Measurements from ENCODE around the gene CUEDC1. TPM values are rescaled to one million over a fixed set of nuclear protein-coding genes. Genes with fewer than 3 reads are reported as not detected.
"Not testable (repeated sequence)": the region's sequence is repeated elsewhere in the genome, so short reads cannot be mapped to it uniquely, and the experiment has no call there.

CUEDC1 gene
- total RNA-seq, 4 donors from 2014 or later = 7.5 to 14.3 (median 12.7) TPM

DNA sequence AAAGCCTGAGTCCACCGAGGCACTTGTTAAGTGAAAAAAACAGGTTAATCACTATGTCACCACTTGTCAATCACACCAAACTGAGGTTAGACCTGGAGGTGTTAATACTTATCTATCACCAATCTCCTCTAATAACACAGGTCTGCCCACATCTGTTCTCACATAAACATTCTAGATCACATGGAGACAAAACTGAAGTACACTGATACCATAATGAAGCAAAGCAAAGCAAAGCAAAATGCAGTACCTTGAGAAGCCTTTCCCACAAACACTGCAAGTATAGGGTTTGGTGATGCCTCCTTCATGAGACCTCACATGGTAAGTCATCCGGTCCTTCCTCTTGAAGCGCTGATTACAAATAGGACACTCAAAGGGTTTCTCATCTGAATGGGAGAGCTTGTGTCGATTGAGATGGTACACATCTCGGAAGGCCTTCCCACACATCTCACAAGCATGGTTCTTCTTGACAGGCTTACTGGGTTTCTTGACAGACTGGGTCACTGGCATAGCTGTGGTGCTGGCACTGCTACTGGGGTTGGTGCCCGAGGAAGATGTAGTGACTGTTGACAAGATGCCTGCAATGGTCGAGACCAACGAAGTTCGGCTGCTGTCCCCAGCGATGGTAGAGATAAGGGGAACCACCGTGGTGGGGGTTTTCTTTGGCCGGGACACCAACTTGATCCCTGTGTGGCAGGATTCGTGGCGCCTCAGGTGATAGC lies 27.4 kb upstream of the CUEDC1 start:
- intact Hi-C loops (cut with DNase I; ENCODE audit: low total_unique reads) = no loop called here
- peak in 1 of 2 donors; percentile 74 for DNase-seq (ENCODE audit: low spot score in 2 of 2)
- no peak overlapping the region for H3K4me3 ChIP-seq (ENCODE audit: low read depth, poor library complexity, severe bottlenecking)
- WGBS, 2 donors = 78 to 79% methylated on average over 14 of the region's 14 CpGs
- TF ChIP-seq, protein P1, sequence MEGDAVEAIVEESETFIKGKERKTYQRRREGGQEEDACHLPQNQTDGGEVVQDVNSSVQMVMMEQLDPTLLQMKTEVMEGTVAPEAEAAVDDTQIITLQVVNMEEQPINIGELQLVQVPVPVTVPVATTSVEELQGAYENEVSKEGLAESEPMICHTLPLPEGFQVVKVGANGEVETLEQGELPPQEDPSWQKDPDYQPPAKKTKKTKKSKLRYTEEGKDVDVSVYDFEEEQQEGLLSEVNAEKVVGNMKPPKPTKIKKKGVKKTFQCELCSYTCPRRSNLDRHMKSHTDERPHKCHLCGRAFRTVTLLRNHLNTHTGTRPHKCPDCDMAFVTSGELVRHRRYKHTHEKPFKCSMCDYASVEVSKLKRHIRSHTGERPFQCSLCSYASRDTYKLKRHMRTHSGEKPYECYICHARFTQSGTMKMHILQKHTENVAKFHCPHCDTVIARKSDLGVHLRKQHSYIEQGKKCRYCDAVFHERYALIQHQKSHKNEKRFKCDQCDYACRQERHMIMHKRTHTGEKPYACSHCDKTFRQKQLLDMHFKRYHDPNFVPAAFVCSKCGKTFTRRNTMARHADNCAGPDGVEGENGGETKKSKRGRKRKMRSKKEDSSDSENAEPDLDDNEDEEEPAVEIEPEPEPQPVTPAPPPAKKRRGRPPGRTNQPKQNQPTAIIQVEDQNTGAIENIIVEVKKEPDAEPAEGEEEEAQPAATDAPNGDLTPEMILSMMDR (IDR thresholded peaks at IDR 0.05) = no peak
- TF ChIP-seq POLR2A (IDR thresholded peaks at IDR 0.05) = no peak

DNA sequence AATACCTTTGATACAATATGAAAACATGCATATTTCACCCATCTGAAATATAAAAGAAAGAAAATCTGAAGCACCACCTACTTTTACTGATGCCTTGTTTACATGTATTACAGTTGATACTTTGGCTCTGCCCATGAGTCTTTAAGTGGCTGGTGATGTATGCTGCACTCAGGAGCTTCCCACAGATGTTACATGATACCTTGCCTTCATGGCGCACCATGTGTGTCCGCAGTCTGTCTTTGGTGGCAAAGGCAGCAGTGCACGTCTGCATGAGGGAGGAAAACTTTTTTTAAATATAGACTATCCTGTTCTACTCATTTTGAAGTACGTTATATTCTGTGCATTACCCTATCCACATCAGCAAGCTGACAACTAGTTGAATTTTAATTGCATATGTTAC lies 25.3 kb upstream of the CUEDC1 start:
- intact Hi-C loops (cut with DNase I; ENCODE audit: low total_unique reads) = no loop called here
- no peak overlapping the region for H3K4me3 ChIP-seq (ENCODE audit: low read depth, poor library complexity, severe bottlenecking)
- peak in 1 of 2 donors; percentile 39 for DNase-seq (ENCODE audit: low spot score in 2 of 2)
- whole genome bisulfite sequencing, 2 donors = 84 to 88% methylated on average over 4 of the region's 4 CpGs
- no peak for TF ChIP-seq POLR2A (IDR thresholded peaks at IDR 0.05)
- TF ChIP-seq, protein P1 (IDR thresholded peaks at IDR 0.05) = no peak

DNA sequence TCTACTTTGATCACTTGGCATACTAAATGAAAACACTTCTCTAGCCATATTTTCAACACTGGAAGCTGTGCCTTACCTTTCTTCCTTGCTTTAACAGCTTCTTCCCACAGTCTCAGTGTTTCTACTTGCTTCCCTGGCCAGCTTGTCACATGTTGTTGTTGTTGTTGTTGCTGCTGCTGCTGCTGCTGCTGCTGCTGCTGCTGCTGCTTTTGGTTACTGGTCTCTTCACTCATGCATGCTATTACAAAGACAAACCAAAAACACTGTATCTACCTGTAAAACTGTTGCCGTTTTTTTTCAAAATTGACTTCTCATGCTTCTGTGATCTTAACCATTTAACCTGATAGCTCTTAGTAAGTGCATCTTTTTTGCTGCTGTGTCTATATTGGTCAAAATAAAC lies 23.9 kb upstream of the CUEDC1 start:
- TF ChIP-seq, protein P1 (IDR thresholded peaks at IDR 0.05) = no peak
- no peak for TF ChIP-seq POLR2A (IDR thresholded peaks at IDR 0.05)
- H3K4me3 ChIP-seq (ENCODE audit: low read depth, poor library complexity, severe bottlenecking) = no peak overlapping the region
- DNase-seq (ENCODE audit: low spot score in 2 of 2) = peak in 1 of 2 donors; percentile 3
- WGBS, 2 donors = 75 to 76% methylated on average over 1 of the region's 1 CpG
- intact Hi-C loops (cut with DNase I; ENCODE audit: low total_unique reads) = no loop called here

DNA sequence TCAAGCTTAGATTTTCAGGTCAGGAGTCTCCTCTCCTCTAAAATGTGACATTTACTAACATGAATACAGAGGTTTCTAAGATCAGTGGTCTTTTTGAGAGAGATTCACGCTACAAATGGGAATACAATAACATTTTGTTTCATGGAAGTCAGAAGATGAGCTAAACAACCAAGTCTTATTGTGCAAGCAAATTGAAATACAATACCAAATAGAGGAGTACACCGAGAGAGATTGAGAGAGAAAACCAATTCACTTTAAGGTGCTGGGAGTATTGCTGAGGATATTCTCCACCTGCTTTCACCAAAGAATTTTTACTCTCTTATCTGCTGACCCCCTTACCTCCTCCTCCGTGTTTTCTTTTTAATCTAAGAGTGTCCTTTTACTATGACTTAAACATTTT lies 21.4 kb upstream of the CUEDC1 start:
- DNase-seq (ENCODE audit: low spot score in 2 of 2) = no peak
- no peak overlapping the region for H3K4me3 ChIP-seq (ENCODE audit: low read depth, poor library complexity, severe bottlenecking)
- TF ChIP-seq, protein P1 (IDR thresholded peaks at IDR 0.05) = no peak
- TF ChIP-seq POLR2A (IDR thresholded peaks at IDR 0.05) = no peak
- intact Hi-C loops (cut with DNase I; ENCODE audit: low total_unique reads) = no loop called here
- WGBS, 2 donors = 89 to 94% methylated on average over 3 of the region's 3 CpGs

DNA sequence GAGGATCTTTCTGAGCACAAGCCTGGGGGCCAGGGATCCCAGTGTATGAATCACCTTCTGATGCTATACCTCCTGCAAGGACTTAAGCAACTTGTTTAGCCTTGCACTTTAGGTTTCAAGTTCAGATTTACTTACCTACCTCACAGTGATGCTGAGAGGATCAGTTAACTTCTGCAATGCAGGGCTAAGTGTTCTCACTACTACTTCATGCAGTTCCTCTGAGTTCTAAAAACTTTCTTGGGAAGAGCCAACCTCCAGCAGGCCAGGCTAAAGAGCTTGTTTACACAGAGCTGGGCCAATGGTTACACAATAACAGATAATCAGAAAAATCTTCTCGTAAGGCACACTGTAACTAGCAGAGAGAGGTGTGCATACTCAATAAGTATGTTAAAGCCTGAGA lies 19.8 kb upstream of the CUEDC1 start:
- DNase-seq (ENCODE audit: low spot score in 2 of 2) = no peak
- TF ChIP-seq, protein P1 (IDR thresholded peaks at IDR 0.05) = no peak
- no peak for TF ChIP-seq POLR2A (IDR thresholded peaks at IDR 0.05)
- intact Hi-C loops (cut with DNase I; ENCODE audit: low total_unique reads) = no loop called here
- WGBS, 2 donors = 36 to 46% methylated on average over 1 of the region's 1 CpG
- H3K4me3 ChIP-seq (ENCODE audit: low read depth, poor library complexity, severe bottlenecking) = no peak overlapping the region

DNA sequence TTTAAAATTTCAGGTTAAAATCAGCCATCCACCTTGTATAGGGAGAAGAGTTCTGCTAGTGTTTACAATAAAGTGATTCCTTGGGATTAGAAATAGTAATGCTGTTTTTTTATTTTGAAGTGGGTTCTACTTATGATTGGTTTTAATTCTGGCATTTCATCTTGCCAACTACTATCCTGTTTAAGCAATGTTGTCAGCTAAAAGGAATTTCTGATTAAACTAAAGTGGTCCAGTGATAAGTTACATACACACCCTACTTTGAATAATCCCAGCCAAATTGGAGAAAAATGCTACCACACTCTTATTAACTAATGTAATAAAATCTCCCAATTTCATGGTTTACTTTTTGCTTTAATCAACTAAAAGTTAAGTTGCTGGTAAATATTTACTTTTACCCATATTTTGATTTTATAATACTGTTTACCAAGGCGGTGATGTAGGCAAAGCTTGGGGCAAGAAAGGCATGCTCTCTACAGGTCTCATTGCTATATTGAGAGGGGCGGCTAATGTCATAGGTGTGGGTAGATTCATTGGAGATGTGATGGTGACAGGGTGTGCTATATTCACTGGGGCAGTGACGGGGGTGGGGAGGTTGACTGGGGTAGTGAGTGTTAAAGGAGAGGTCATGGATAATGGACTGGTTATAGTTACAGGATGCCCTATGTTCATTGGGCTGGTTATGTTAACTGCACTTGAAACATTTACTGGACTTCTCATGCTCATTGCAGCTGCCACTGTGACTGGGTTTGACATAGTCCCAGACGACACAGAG lies 19.0 kb upstream of the CUEDC1 start:
- intact Hi-C loops (cut with DNase I; ENCODE audit: low total_unique reads); H3K4me3 ChIP-seq (ENCODE audit: low read depth, poor library complexity, severe bottlenecking): not testable (repeated sequence)
- peak in 1 of 2 donors; percentile 49 for DNase-seq (ENCODE audit: low spot score in 2 of 2)
- WGBS, 2 donors = 89 to 93% methylated on average over 4 of the region's 4 CpGs

All from lower leg skin (tissue), 4 donors.